ENCODE data around the gene TEX22.

The TEX22 gene

GRCh38 chr14:105379946-105380345 is 18.4 kb upstream of the TEX22 start:
- Histone ChIP-seq H3K36me3 (ENCODE audit: insufficient read depth, low read length) (peaks cover 11% of the 10 kb centered on the region; the same call in 1 of the 2 replicates), H3K9me2 (replicated peaks; ENCODE audit: low read depth, low read length) (no peaks in the 10 kb centered on the region), H3K27me3 (ENCODE audit: insufficient read depth, low read length, poor library complexity, severe bottlenecking) (no peaks in the 10 kb centered on the region), H3K79me2 (ENCODE audit: insufficient read depth, low read length) (no peaks in the 10 kb centered on the region; the same call in 1 of the 2 replicates), H3K9me3 (ENCODE audit: insufficient read depth, low read depth, low read length) (no peaks in the 10 kb centered on the region), H3K4me2 (ENCODE audit: low read depth, low read length, poor library complexity, severe bottlenecking) (no peak overlapping the region), H4K20me1 (ENCODE audit: insufficient read depth, low read length, poor library complexity, severe bottlenecking) (no peaks in the 10 kb centered on the region), H3K9ac (ENCODE audit: low read depth, low read length, poor library complexity, severe bottlenecking) (no peak overlapping the region), H3F3A (ENCODE audit: low read depth) (peaks cover 3% of the 10 kb centered on the region; the same call in 1 of the 2 replicates), H3K4me1 (ENCODE audit: insufficient read depth, low read length, poor library complexity, severe bottlenecking) (peaks cover 21% of the 10 kb centered on the region), H3K4me3 (ENCODE audit: low read length, poor library complexity, severe bottlenecking) (no peak overlapping the region), H2AFZ (ENCODE audit: low read length) (no peak overlapping the region)
- TF ChIP-seq EZH2phosphoT487 (IDR thresholded peaks at IDR 0.05; ENCODE audit: borderline replicate concordance) (no peak), CTCF (conservative IDR thresholded peaks at IDR 0.05; ENCODE audit: low read length) (no peak)

GRCh38 chr14:105380756-105381155 is 17.6 kb upstream of the TEX22 start:
- Histone ChIP-seq H3K9ac (ENCODE audit: low read depth, low read length, poor library complexity, severe bottlenecking) (no peak overlapping the region), H3K79me2 (ENCODE audit: insufficient read depth, low read length) (no peaks in the 10 kb centered on the region; the same call in 1 of the 2 replicates), H3K9me3 (ENCODE audit: insufficient read depth, low read depth, low read length) (no peaks in the 10 kb centered on the region), H3K9me2 (replicated peaks; ENCODE audit: low read depth, low read length) (no peaks in the 10 kb centered on the region), H3K4me1 (ENCODE audit: insufficient read depth, low read length, poor library complexity, severe bottlenecking) (peaks cover 20% of the 10 kb centered on the region), H3F3A (ENCODE audit: low read depth) (peaks cover 3% of the 10 kb centered on the region; the same call in 1 of the 2 replicates), H3K27me3 (ENCODE audit: insufficient read depth, low read length, poor library complexity, severe bottlenecking) (no peaks in the 10 kb centered on the region), H4K20me1 (ENCODE audit: insufficient read depth, low read length, poor library complexity, severe bottlenecking) (no peaks in the 10 kb centered on the region), H2AFZ (ENCODE audit: low read length) (no peak overlapping the region), H3K4me2 (ENCODE audit: low read depth, low read length, poor library complexity, severe bottlenecking) (no peak overlapping the region), H3K36me3 (ENCODE audit: insufficient read depth, low read length) (peaks cover 13% of the 10 kb centered on the region; the same call in 1 of the 2 replicates), H3K4me3 (ENCODE audit: low read length, poor library complexity, severe bottlenecking) (no peak overlapping the region)
- no peak for TF ChIP-seq EZH2phosphoT487 (IDR thresholded peaks at IDR 0.05; ENCODE audit: borderline replicate concordance)
- TF ChIP-seq CTCF (conservative IDR thresholded peaks at IDR 0.05; ENCODE audit: low read length), result no peak

GRCh38 chr14:105381446-105382342 is 16.6 kb upstream of the TEX22 start:
- Histone ChIP-seq H3K9ac (ENCODE audit: low read depth, low read length, poor library complexity, severe bottlenecking) (no peak overlapping the region), H3F3A (ENCODE audit: low read depth) (no peaks in the 10 kb centered on the region), H2AFZ (ENCODE audit: low read length) (no peak overlapping the region), H4K20me1 (ENCODE audit: insufficient read depth, low read length, poor library complexity, severe bottlenecking) (no peaks in the 10 kb centered on the region), H3K27me3 (ENCODE audit: insufficient read depth, low read length, poor library complexity, severe bottlenecking) (no peaks in the 10 kb centered on the region), H3K4me3 (ENCODE audit: low read length, poor library complexity, severe bottlenecking) (no peak overlapping the region), H3K9me3 (ENCODE audit: insufficient read depth, low read depth, low read length) (no peaks in the 10 kb centered on the region), H3K4me2 (ENCODE audit: low read depth, low read length, poor library complexity, severe bottlenecking) (no peak overlapping the region), H3K79me2 (ENCODE audit: insufficient read depth, low read length) (no peaks in the 10 kb centered on the region; the same call in 1 of the 2 replicates), H3K4me1 (ENCODE audit: insufficient read depth, low read length, poor library complexity, severe bottlenecking) (peaks cover 11% of the 10 kb centered on the region), H3K36me3 (ENCODE audit: insufficient read depth, low read length) (peaks cover 13% of the 10 kb centered on the region; the same call in 1 of the 2 replicates), H3K9me2 (replicated peaks; ENCODE audit: low read depth, low read length) (no peaks in the 10 kb centered on the region)
- TF ChIP-seq CTCF (conservative IDR thresholded peaks at IDR 0.05; ENCODE audit: low read length) (no peak), EZH2phosphoT487 (IDR thresholded peaks at IDR 0.05; ENCODE audit: borderline replicate concordance) (no peak)

Measured in Loucy (cell line).